GM19463 (cell line): Measurements from ENCODE around the gene PTPRN2.

Source experiments
- ATAC-seq: cut with Tn5 transposase; IDR thresholded peaks from one replicate; pipeline ENCODE4 v1.9.1; 2021; ENCODE audit warnings: mild to moderate bottlenecking, moderate library complexity; ENCODE audit not compliant: unreplicated experiment

PTPRN2 gene

GRCh38 chr7:157821959-157822687, 765.5 kb downstream of the PTPRN2 start:
- ATAC-seq: no peak

- ATAC-seq: no peak
Measured at GRCh38 chr7:157820796-157821195, 766.8 kb downstream of the PTPRN2 start.

GRCh38 chr7:157819455-157819807, 768.2 kb downstream of the PTPRN2 start:
- no peak for ATAC-seq

DNA sequence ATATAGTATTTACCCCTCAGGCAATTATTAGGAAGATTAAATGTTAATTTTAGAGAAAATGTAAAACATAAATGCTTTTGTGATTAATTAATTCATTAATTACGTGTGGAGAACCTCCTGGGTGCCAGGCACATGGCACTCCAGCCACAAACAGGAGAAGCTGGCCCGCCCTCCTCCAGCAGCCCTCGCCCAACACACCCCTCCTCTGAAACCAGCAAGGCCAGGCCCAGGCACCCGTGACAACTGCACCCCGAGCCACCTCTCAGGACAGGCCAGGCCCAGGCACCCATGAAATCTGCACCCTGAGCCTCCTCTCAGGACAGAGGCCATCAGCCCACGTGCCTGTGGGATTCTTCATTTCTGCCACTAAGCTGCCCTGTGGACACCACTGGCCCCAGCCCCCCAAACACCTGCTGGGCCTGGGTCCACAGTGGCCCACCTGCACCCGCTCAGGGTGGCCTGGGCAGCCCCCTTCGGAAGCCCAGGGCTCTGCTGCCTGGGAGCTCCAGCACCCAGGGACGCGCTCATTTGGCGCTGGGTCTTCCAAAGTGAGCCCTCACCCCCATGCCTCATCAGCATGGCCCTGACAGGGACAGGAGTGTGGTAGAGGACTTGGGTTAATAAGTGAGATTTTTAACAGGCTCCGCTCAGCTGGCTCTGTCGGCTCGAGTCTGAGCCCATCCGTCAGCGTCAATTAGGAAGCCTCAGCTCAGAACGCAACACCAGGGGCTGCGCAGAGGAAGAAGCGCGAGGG, 768.7 kb downstream of the PTPRN2 start:
- no peak for ATAC-seq

- no peak for ATAC-seq
Measured at GRCh38 chr7:157817944-157818700, 769.5 kb downstream of the PTPRN2 start.

GRCh38 chr7:157817433-157817832, 770.2 kb downstream of the PTPRN2 start:
- no peak for ATAC-seq

DNA sequence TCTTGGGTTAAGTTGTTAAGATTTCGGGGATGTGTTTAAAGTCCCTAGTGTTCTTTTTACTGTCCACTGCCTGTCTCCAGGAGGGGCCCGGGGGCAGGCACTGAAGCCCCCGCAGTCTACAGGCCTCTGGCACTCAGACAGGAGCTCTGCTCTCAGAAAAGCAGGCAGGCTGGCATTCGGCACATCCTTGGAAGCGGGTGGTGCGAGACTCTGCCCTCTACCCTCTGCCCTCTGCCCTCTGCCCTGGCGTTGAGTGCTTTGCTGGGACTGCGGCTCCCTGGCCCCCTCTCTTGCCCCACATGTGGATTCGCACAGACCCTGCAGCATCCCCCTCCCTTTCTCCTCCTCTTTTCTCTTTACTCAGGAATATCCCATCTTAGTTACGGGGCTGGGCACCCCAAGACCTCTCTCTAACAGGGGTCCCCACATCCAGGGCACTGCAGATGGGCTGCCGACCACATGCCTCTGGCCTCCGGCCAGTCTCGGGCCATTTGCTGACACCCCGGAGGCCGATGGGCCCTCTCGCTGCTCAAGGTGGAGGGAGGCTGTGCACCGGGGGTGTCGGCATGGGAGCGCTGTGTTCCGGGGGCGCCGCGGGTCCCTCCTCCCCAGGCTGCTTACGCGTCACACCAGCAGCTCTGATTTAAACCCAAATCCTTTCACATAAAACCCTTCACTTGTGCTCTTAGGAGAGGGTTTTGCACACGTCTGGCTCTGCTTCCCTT, 770.9 kb downstream of the PTPRN2 start:
- ATAC-seq: no peak

DNA sequence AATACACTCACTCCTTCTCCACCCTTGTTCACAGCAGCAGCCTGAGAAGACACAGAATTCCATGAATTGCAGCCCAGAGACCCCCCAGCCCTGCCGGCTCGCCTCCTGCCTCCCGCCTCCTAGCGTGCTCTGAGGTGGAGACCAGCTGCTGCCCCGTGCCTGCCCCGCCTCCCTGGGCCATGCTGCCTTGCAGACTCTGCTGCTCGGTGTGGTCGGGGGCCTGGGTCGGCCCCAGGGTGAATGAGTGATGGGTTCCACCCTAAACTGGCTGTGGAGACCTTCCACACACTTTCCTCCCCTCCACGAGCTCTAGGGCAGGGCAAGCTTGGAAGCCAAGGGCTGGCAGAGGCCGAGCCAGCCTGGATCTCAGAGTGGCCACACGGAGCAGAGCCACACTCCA, 771.5 kb downstream of the PTPRN2 start:
- ATAC-seq: no peak

- no peak for ATAC-seq
Measured at GRCh38 chr7:157815706-157816022, 772.0 kb downstream of the PTPRN2 start.

- no peak for ATAC-seq
Measured at GRCh38 chr7:157814931-157815705, 772.5 kb downstream of the PTPRN2 start.

DNA sequence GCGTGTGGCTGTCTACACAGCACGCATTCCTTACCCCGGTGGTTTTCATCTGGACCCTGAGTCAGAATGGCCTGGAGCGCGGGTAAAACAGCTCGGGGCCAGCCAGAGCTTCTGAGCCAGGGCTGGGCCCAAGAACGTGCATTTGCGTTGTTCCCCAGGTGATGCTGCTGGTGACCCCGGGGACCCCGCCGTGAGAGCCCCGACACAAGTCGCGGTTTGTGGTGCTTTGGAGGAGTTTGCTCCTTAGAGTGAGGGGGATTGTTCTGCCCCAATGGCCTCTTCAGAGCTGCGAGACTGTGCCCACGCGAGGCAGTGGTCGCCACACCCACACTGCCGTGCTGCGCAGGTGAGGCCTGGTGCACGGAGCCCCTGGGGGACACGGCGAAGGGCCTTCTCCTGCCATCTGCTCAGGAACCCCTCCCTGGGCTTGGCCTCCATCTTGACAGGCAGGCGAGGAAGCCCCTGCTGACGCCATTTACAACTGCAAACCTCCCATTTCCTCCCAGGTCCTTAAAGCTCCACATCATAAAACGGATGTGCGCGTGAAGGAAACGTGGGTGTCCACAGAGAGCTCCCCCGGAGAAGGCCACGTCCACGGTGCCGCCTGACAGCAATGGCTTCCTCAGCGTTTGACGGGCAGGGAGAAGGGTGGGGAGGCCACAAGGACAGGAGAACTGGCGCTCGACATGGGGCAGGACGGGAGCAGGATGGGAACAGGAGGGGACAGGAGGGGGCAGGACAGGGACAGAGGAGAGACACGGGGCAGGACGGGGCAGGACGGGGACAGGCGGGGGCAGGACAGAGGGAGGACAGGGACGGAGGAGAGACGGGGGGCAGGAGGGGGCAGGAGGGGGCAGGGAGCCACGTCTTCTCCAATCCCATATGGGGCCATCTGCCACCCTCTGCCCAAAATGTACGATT, 773.6 kb downstream of the PTPRN2 start:
- ATAC-seq: no peak

GRCh38 chr7:157813053-157813452, 774.6 kb downstream of the PTPRN2 start:
- no peak for ATAC-seq

- ATAC-seq: no peak
Measured at GRCh38 chr7:157811946-157812345, 775.7 kb downstream of the PTPRN2 start.

- no peak for ATAC-seq
Measured at GRCh38 chr7:157809863-157810851, 777.5 kb downstream of the PTPRN2 start.

DNA sequence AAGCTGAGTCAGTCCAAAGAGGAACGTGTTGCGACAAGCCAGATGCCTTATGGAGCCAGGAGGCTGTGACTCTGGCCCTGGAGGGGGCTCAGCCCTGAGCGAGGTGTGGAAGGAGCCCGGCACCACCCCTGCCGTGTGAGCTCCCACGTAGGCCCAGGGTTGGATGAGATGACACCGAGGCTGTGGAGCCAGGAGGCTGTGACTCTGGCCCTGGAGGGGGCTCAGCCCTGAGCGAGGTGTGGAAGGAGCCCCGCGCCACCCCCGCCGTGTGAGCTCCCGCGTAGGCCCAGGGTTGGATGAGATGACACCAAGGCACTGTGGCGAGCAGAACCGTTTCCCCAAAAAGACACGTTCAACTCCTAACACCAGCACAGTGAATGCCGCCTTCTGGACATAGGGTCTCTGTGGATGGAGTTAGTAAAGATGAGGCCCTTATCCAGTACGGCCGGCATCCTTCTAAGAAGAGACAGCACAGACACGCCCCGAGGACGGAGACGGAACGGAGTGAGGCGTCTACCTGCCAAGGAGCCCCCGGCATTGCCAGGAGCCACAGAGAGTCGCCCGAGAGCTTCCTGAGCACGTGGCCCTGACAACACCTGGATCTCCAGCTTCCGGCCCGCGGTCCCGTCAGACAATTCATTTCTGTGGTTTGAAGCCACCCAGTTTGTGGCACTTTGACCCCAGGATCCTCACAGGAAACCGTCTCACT, 778.3 kb downstream of the PTPRN2 start:
- no peak for ATAC-seq

GRCh38 chr7:157808042-157808441, 779.6 kb downstream of the PTPRN2 start:
- ATAC-seq: no peak

DNA sequence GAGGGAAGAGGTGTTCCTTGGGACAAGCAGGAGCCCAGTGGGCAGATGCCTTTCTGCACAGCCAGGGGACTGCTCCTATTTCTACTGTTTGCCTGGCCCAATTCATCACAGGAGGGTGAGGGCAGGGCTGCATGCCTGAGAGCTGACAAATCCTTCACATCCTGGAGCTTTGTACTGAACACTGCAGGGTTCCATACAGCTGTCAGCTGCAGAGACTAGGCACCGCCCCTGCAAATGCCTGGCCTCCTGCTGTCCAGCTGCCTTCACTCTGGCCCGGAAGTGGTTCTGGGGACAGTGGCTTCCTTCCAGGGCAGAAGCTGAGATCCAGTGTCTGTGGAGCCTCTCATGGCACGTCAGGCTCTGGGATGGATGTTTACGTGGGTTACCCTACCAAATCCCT, 780.1 kb downstream of the PTPRN2 start:
- no peak for ATAC-seq

DNA sequence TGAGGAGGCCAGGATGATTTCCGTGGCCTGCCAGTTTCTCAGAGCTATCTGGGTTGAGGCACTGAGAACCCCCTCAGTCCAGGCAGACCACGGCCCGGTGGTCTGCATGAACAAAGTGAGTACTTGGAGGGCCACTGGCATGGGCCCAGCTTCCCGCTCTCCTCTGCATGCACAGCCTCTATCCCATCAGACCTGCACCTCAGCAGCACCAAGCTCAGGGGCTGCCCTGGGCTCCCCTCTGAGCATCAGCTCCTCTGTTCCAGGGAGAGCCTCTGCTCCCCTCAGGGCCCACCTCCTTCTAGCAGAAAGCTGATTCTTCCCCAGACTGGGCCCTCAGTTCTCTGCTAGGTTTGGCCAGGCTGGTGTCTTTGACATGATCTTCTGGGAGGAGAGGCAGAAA, 780.9 kb downstream of the PTPRN2 start:
- no peak for ATAC-seq
